PC-3 (cell line): ENCODE results near the gene FBXO41. TPM values are rescaled to one million over a fixed set of nuclear protein-coding genes. Genes with fewer than 3 reads are reported as not detected.

Experiments
- ATAC-seq: fragments of 200-7000 bp; cut with Tn5 transposase; 2 replicates; pipeline ENCODE4 v1.9.1; 2020; ENCODE audit warnings: mild to moderate bottlenecking, moderate library complexity
- BruUV-seq: library from RNA; stranded (reverse); fragments of 400-500 nt; replicated peaks from 2 replicates; lab custom pipeline; 2021; lab: Mats Ljungman, UMichigan
- CTCF ChIA-PET: fragments of 300-600 bp; sonication (Branson Sonifier 250); formaldehyde crosslinking; loops from one replicate; lab custom pipeline; 2022; ENCODE audit warnings: antibody characterized with exemption; lab: Charles Lee
- POLR2A ChIA-PET: fragments of 300-600 bp; sonication (Branson Sonifier 250); formaldehyde crosslinking; loops from one replicate; lab custom pipeline; 2022; ENCODE audit warnings: antibody characterized with exemption; ENCODE audit not compliant: unreplicated experiment; lab: Charles Lee
- DNase-seq: peaks from one replicate; pipeline ENCODE4 v3.0.0-alpha.2; 2015
- H2AFZ ChIP-seq: fragments of 300-600 bp; sonication (generic); 2 replicates; pipeline ENCODE4 v1.6.0; 2016; ENCODE audit warnings: antibody characterized with exemption, low read length
- H3F3A ChIP-seq: fragments of 300-600 bp; sonication (generic); one replicate; pipeline ENCODE4 v1.6.0; 2017; ENCODE audit warnings: antibody characterized with exemption, low read length, control low read depth, mild to moderate bottlenecking; ENCODE audit not compliant: unreplicated experiment
- H3K27ac ChIP-seq: fragments of 300-600 bp; sonication (generic); 2 replicates; pipeline ENCODE4 v1.5.1; 2016; ENCODE audit warnings: mild to moderate bottlenecking, low read length
- H3K27me3 ChIP-seq: fragments of 300-600 bp; sonication (generic); 2 replicates; pipeline ENCODE4 v1.6.1; 2016; ENCODE audit warnings: low read length, mixed read lengths
- H3K36me3 ChIP-seq: fragments of 300-600 bp; sonication (generic); 2 replicates; pipeline ENCODE4 v1.6.1; 2016; ENCODE audit warnings: low read depth, mixed run types, low read length, mixed read lengths
- H3K4me1 ChIP-seq: fragments of 300-600 bp; sonication (generic); 2 replicates; pipeline ENCODE4 v1.5.1; 2016; ENCODE audit warnings: low read length; ENCODE audit not compliant: insufficient read depth
- H3K4me2 ChIP-seq: fragments of 300-600 bp; sonication (generic); 2 replicates; pipeline ENCODE4 v1.6.0; 2016; ENCODE audit warnings: low read length
- H3K4me3 ChIP-seq: fragments of 300-600 bp; sonication (generic); 2 replicates; pipeline ENCODE4 v1.5.1; 2016; ENCODE audit warnings: mild to moderate bottlenecking, low read length, mixed read lengths
- H3K79me2 ChIP-seq: fragments of 300-600 bp; sonication (generic); 2 replicates; pipeline ENCODE4 v1.6.1; 2017; ENCODE audit warnings: low read length, mixed read lengths
- H3K9ac ChIP-seq: fragments of 300-600 bp; sonication (generic); 2 replicates; pipeline ENCODE4 v1.6.0; 2016; ENCODE audit warnings: mild to moderate bottlenecking, low read length
- H3K9me2 ChIP-seq: fragments of 300-600 bp; sonication (generic); replicated peaks from 2 replicates; pipeline ENCODE4 v1.6.1; 2016; ENCODE audit warnings: mixed run types, low read length, mixed read lengths
- H3K9me3 ChIP-seq: fragments of 300-600 bp; sonication (generic); 2 replicates; pipeline ENCODE4 v1.6.1; 2016; ENCODE audit warnings: low read length, mixed read lengths
- H4K20me1 ChIP-seq: fragments of 300-600 bp; sonication (generic); 2 replicates; pipeline ENCODE4 v1.6.1; 2016; ENCODE audit warnings: low read length, mixed read lengths
- CTCF ChIP-seq: fragments of 300-600 bp; sonication (generic); conservative IDR thresholded peaks from 2 replicates; pipeline ENCODE4 v1.5.1; 2017; ENCODE audit warnings: antibody characterized with exemption, low read depth, mild to moderate bottlenecking, low read length
- EZH2 ChIP-seq: fragments of 300-600 bp; sonication (generic); IDR thresholded peaks from one replicate; pipeline ENCODE4 v1.6.1; 2017; ENCODE audit warnings: antibody characterized with exemption, mild to moderate bottlenecking, low read length; ENCODE audit not compliant: unreplicated experiment
- EZH2phosphoT487 ChIP-seq: fragments of 300-600 bp; sonication (generic); IDR thresholded peaks from 2 replicates; pipeline ENCODE4 v1.6.1; 2018; ENCODE audit warnings: mild to moderate bottlenecking, antibody characterized with exemption, low read length, borderline replicate concordance
- intact Hi-C: fragments of 100-400 bp; cut with micrococcal nuclease; formaldehyde crosslinking; loops from 2 replicates; pipeline ENCODE4 v1.9.0; 2023
- total RNA-seq: library from RNA; depleted of rRNA; stranded (reverse); fragments of >200 nt; gene quantifications from 2 replicates; pipeline ENCODE4 v1.2.3, GENCODE V29; 2014

Gene FBXO41
- total RNA-seq, 1 experiment from 2014 or later, result 4.2 TPM

DNA sequence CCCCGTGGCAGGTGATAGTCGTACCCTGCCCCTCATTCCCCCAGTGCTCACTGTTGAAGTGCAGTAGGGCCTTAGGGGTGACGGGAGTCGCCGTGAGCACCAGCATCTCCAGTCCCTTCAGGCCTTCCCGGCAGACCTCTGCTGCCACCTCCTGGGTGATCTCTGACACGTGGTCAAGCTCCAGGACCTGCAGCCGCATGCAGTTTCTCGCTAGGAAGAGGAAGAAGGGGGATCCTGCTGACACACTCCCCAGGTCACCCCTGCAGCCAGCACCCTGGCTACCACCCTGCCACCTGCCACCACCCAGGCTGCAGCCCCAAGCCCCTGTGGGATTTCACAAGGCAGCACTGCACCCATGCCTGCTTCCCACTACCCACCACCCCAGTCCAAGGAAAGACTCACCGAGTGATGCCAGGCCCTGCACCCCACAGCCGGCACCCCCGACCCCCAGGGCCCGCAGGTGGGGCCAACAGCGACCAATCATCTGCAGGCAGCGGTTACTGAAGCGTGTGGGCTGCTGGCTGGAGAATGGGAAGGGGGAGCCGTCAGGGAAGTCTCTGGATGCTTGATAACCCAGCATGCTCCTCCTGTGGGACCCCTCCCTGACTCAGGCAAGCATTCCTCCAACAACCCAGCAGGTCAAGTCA lies 23.8 kb downstream of the FBXO41 start:
- ATAC-seq (peak; percentile 80), DNase-seq (peak; percentile 58)
- TF ChIP-seq EZH2phosphoT487, result no peak
- TF ChIP-seq EZH2, result no peak
- TF ChIP-seq CTCF, result peak; percentile 60
- Histone ChIP-seq H3K4me2 (no peak overlapping the region), H3K9me2 (no peaks in the 10 kb centered on the region), H3K79me2 (no peaks in the 10 kb centered on the region), H3K36me3 (no peaks in the 10 kb centered on the region), H3K9me3 (no peaks in the 10 kb centered on the region), H3K4me3 (no peak overlapping the region), H3K27me3 (no peaks in the 10 kb centered on the region), H3F3A (no peaks in the 10 kb centered on the region), H3K9ac (no peak overlapping the region), H3K27ac (no peak overlapping the region), H4K20me1 (no peaks in the 10 kb centered on the region), H2AFZ (no peak overlapping the region), H3K4me1 (no peaks in the 10 kb centered on the region)
- BruUV-seq, result no TSS peak
- POLR2A ChIA-PET, result no interaction called here
- CTCF ChIA-PET, result interaction anchor here (0.6 kb wide), 1 partner anchor 1449 kb away, joined by 4 read pairs; no protein-coding TSS in a partner anchor
- intact Hi-C loops, result no loop called here

- H3K36me3 ChIP-seq, result no peaks in the 10 kb centered on the region
- ATAC-seq (no peak), DNase-seq (no peak)
- ChIA-PET CTCF (interaction anchor here (0.6 kb wide), 1 partner anchor 1450 kb away, joined by 4 read pairs; no protein-coding TSS in a partner anchor), POLR2A (no interaction called here)
- H3K4me1 ChIP-seq, result no peaks in the 10 kb centered on the region
- no peak overlapping the region for H3K27ac ChIP-seq
- no peaks in the 10 kb centered on the region for H3K9me3 ChIP-seq
- H3K9me2 ChIP-seq, result no peaks in the 10 kb centered on the region
- H3K4me3 ChIP-seq, result no peak overlapping the region
- no TSS peak for BruUV-seq
- TF ChIP-seq EZH2, result no peak
- H3K4me2 ChIP-seq, result no peak overlapping the region
- intact Hi-C loops, result no loop called here
- H2AFZ ChIP-seq, result no peak overlapping the region
- H3K9ac ChIP-seq, result no peak overlapping the region
- H3K79me2 ChIP-seq, result no peaks in the 10 kb centered on the region
- no peaks in the 10 kb centered on the region for H4K20me1 ChIP-seq
- H3K27me3 ChIP-seq, result no peaks in the 10 kb centered on the region
- H3F3A ChIP-seq, result no peaks in the 10 kb centered on the region
These were observed 24.5 kb downstream of the FBXO41 start for GRCh38 chr2:73259704-73260337.

GRCh38 chr2:73259276-73259675 lies 25.0 kb downstream of the FBXO41 start:
- Histone ChIP-seq H4K20me1 (no peaks in the 10 kb centered on the region), H3K27me3 (no peaks in the 10 kb centered on the region), H3K4me3 (no peak overlapping the region), H3K27ac (no peak overlapping the region), H3F3A (no peaks in the 10 kb centered on the region), H2AFZ (no peak overlapping the region), H3K9me2 (no peaks in the 10 kb centered on the region), H3K4me2 (no peak overlapping the region), H3K4me1 (no peaks in the 10 kb centered on the region), H3K9ac (no peak overlapping the region), H3K9me3 (no peaks in the 10 kb centered on the region), H3K79me2 (no peaks in the 10 kb centered on the region), H3K36me3 (no peaks in the 10 kb centered on the region)
- TF ChIP-seq CTCF (no peak), EZH2 (no peak), EZH2phosphoT487 (no peak)
- ATAC-seq, result no peak
- intact Hi-C loops, result no loop called here
- ChIA-PET POLR2A (no interaction called here), CTCF (no interaction called here)
- BruUV-seq, result no TSS peak
- DNase-seq, result no peak
